ENCODE measurements around the gene COL18A1. TPM values are rescaled to one million over a fixed set of nuclear protein-coding genes. Genes with fewer than 3 reads are reported as not detected.

COL18A1 gene
- total and polyA plus RNA-seq, 2 of the 8 experiments (the other 6 are each of a cell fraction or from before 2014, with no cell fraction given), result 145 to 201 TPM

- no peak for TF ChIP-seq PHF8 (conservative IDR thresholded peaks at IDR 0.05; ENCODE audit: low read depth, low read length)
- no peak for TF ChIP-seq CHD7 (IDR thresholded peaks at IDR 0.05; ENCODE audit: insufficient replicate concordance, low read length)
- no peak for TF ChIP-seq POU5F1 (IDR thresholded peaks at IDR 0.05; ENCODE audit: low read depth, low read length)
- TF ChIP-seq RAD21 (IDR thresholded peaks at IDR 0.05 in 1 of 2, conservative IDR thresholded peaks at IDR 0.05 in 1 of 2; ENCODE audit: low read depth in 2 of 2, low read length in 2 of 2), result no peak
- no peak for TF ChIP-seq RFX5 (IDR thresholded peaks at IDR 0.05; ENCODE audit: borderline replicate concordance, low read depth, low read length)
- no peak for TF ChIP-seq ZNF274 (IDR thresholded peaks at IDR 0.05; ENCODE audit: borderline replicate concordance, extremely low read depth, low read length)
Observed at GRCh38 chr21:45391743-45392572, 13.0 kb upstream of the COL18A1 start (continued).

Measured in H1 (cell line).